Measurements from ENCODE around the gene NEURL1. TPM values are rescaled to one million over a fixed set of nuclear protein-coding genes. Genes with fewer than 3 reads are reported as not detected.

Gene NEURL1
- total RNA-seq, 2 experiments from 2014 or later = 0.47 TPM; not detected in 1

DNA sequence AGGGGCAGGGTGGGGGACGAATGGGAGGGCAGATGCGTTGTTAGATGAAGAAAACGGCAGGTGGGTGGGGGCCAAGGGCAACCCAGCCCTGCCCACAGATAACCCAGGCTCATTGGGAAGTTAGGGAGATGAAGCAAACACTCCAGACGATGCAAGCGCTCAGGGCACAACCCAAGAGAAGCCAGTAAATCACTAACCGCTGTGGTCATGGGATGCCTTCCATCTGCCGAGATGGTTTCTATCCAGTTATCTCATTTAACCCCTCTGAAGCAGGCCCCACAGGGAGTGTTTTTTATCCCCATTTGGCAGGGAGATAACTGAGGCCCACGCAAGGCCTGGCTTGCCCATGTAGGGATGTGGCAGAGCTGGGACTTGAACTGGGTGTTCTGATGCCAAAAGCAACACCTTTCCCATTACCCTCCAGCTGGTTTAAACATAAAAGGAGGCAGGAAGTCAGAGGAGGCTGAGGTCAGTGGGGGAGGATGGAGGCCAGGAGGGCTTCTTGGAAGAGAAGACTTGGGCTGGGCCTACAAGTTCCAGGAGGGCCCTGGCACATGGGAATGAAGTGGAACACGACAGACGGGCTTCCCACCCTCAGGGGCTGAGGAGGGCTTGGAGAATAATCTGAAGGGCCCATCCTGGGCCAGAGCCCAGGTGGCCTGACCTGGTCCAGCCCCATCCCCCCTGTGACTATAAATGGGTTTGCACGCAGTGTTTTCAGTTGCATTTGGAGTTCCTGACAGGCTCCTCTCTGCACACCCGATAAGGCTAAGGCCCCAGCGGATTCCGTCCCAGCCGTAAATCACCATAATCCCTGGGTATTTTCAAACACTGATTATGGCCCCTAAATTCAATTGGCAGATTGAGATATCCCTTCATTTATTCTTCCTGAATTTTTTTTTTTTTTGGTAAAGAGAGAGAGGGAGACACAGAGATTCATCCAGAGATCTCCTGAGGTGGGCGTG lies 80.9 kb downstream of the NEURL1 start:
- Histone ChIP-seq H2AFZ (ENCODE audit: low read length) (no peak overlapping the region), H4K20me1 (ENCODE audit: insufficient read depth, low read length) (no peaks in the 10 kb centered on the region), H3K9me2 (ENCODE audit: insufficient read depth, low read length) (no peaks in the 10 kb centered on the region), H3K9me3 (ENCODE audit: low read length) (no peaks in the 10 kb centered on the region), H3K4me1 (ENCODE audit: insufficient read depth, low read length, poor library complexity, severe bottlenecking) (no peaks in the 10 kb centered on the region), H3K36me3 (ENCODE audit: insufficient read depth, low read length) (no peaks in the 10 kb centered on the region), H3K27ac (ENCODE audit: low read depth, low read length, poor library complexity, severe bottlenecking) (no peak overlapping the region), H3K79me2 (ENCODE audit: insufficient read depth, low read depth, low read length) (no peaks in the 10 kb centered on the region), H3K4me3 (ENCODE audit: low read depth, low read length, poor library complexity, severe bottlenecking) (no peak overlapping the region), H3K4me2 (ENCODE audit: low read length) (no peak overlapping the region)
- CTCF ChIA-PET (ENCODE audit: unreplicated experiment) = no interaction called here
- no TSS peak for BruUV-seq (replicated peaks)
- intact Hi-C loops (cut with micrococcal nuclease; ENCODE audit: unreplicated experiment) = no loop called here
- POLR2A ChIA-PET = interaction anchor here (0.7 kb wide), 1 partner anchor 87 kb away, joined by 4 read pairs; no protein-coding TSS in a partner anchor
- TF ChIP-seq CTCF (conservative IDR thresholded peaks at IDR 0.05; ENCODE audit: low read length) (no peak), EZH2phosphoT487 (IDR thresholded peaks at IDR 0.05; ENCODE audit: borderline replicate concordance, low read depth, low read length) (no peak)
- DNase-seq (ENCODE audit: low spot score) = no peak

DNA sequence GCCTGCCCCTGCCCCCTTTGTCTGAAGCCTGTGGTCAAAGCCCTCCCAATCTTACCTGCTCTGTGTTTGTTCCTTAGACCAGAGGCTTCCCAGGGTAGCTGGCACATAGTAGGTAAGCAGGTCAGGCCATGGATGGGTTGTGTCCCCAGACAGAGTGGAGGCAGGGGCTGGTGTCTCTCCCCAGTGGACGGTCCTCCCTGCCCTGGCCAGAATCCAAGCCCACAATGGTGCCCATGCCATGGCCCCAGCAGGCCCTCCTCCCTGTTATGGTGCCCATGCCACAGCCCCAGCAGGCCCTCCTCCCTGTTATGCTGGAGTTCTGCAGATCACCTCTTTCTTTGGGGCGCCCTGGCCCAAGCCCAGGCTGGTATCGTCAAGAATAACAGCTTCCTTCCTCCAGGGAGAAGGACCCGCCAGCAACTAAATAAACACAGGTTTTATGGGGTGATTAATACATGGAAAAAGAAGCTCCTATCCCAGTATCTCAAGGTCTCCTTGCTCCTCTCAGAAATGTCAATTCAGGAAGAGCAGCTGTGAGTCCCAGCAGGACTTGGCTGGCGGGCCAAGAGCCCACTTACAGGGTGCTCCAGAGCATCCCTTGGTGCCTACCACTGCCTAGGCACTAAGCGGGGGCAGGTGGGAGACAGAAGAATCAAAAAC lies 82.0 kb downstream of the NEURL1 start:
- Histone ChIP-seq H3K79me2 (ENCODE audit: insufficient read depth, low read depth, low read length) (no peaks in the 10 kb centered on the region), H3K4me1 (ENCODE audit: insufficient read depth, low read length, poor library complexity, severe bottlenecking) (no peaks in the 10 kb centered on the region), H4K20me1 (ENCODE audit: insufficient read depth, low read length) (no peaks in the 10 kb centered on the region), H2AFZ (ENCODE audit: low read length) (no peak overlapping the region), H3K4me3 (ENCODE audit: low read depth, low read length, poor library complexity, severe bottlenecking) (no peak overlapping the region), H3K9me2 (ENCODE audit: insufficient read depth, low read length) (no peaks in the 10 kb centered on the region), H3K9me3 (ENCODE audit: low read length) (no peaks in the 10 kb centered on the region), H3K4me2 (ENCODE audit: low read length) (no peak overlapping the region), H3K27ac (ENCODE audit: low read depth, low read length, poor library complexity, severe bottlenecking) (no peak overlapping the region), H3K36me3 (ENCODE audit: insufficient read depth, low read length) (no peaks in the 10 kb centered on the region)
- ChIA-PET CTCF (ENCODE audit: unreplicated experiment) (no interaction called here), POLR2A (interaction anchor here (0.7 kb wide), 1 partner anchor 86 kb away, joined by 4 read pairs; no protein-coding TSS in a partner anchor)
- intact Hi-C loops (cut with micrococcal nuclease; ENCODE audit: unreplicated experiment) = no loop called here
- no peak for DNase-seq (ENCODE audit: low spot score)
- TF ChIP-seq CTCF (conservative IDR thresholded peaks at IDR 0.05; ENCODE audit: low read length) = no peak
- no TSS peak for BruUV-seq (replicated peaks)

DNA sequence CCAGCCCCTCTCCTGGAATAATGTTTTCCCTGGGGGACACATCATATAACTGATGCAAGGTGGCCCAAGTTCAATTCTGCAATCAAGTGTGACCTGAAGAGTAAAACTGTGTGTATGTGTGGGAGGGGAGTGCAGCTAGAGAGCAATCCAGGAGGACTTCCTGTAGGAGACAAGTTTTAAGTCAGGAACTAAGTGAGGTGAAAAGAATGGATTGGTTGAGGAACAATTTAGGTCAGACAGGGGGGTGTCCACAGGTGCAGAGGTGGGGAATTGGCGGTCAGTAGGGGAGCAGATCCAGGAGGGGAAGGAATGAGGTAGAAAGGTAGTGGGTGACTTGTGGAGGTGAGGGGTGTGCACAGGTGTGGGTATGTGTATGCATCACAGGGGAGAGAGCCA lies 82.6 kb downstream of the NEURL1 start:
- H2AFZ ChIP-seq (ENCODE audit: low read length) = no peak overlapping the region
- H3K79me2 ChIP-seq (ENCODE audit: insufficient read depth, low read depth, low read length) = no peaks in the 10 kb centered on the region
- ChIA-PET CTCF (ENCODE audit: unreplicated experiment) (no interaction called here), POLR2A (no interaction called here)
- H3K4me1 ChIP-seq (ENCODE audit: insufficient read depth, low read length, poor library complexity, severe bottlenecking) = no peaks in the 10 kb centered on the region
- no peak overlapping the region for H3K27ac ChIP-seq (ENCODE audit: low read depth, low read length, poor library complexity, severe bottlenecking)
- no peaks in the 10 kb centered on the region for H4K20me1 ChIP-seq (ENCODE audit: insufficient read depth, low read length)
- TF ChIP-seq EZH2phosphoT487 (IDR thresholded peaks at IDR 0.05; ENCODE audit: borderline replicate concordance, low read depth, low read length) (no peak), CTCF (conservative IDR thresholded peaks at IDR 0.05; ENCODE audit: low read length) (no peak)
- no peaks in the 10 kb centered on the region for H3K9me3 ChIP-seq (ENCODE audit: low read length)
- DNase-seq (ENCODE audit: low spot score) = no peak
- H3K36me3 ChIP-seq (ENCODE audit: insufficient read depth, low read length) = no peaks in the 10 kb centered on the region
- no peak overlapping the region for H3K4me2 ChIP-seq (ENCODE audit: low read length)
- no peaks in the 10 kb centered on the region for H3K9me2 ChIP-seq (ENCODE audit: insufficient read depth, low read length)
- H3K4me3 ChIP-seq (ENCODE audit: low read depth, low read length, poor library complexity, severe bottlenecking) = no peak overlapping the region
- no TSS peak for BruUV-seq (replicated peaks)
- intact Hi-C loops (cut with micrococcal nuclease; ENCODE audit: unreplicated experiment) = no loop called here
